NCI-H187 treated with DMSO at 0.1 percent for 48 hours (cell line): ENCODE data around the gene RNASEH2B.

ENCODE experiments used
- DNase-seq: peaks from one replicate; lab custom pipeline; 2025; lab: John Stamatoyannopoulos, UW

Gene RNASEH2B, protein sequence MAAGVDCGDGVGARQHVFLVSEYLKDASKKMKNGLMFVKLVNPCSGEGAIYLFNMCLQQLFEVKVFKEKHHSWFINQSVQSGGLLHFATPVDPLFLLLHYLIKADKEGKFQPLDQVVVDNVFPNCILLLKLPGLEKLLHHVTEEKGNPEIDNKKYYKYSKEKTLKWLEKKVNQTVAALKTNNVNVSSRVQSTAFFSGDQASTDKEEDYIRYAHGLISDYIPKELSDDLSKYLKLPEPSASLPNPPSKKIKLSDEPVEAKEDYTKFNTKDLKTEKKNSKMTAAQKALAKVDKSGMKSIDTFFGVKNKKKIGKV

DNA sequence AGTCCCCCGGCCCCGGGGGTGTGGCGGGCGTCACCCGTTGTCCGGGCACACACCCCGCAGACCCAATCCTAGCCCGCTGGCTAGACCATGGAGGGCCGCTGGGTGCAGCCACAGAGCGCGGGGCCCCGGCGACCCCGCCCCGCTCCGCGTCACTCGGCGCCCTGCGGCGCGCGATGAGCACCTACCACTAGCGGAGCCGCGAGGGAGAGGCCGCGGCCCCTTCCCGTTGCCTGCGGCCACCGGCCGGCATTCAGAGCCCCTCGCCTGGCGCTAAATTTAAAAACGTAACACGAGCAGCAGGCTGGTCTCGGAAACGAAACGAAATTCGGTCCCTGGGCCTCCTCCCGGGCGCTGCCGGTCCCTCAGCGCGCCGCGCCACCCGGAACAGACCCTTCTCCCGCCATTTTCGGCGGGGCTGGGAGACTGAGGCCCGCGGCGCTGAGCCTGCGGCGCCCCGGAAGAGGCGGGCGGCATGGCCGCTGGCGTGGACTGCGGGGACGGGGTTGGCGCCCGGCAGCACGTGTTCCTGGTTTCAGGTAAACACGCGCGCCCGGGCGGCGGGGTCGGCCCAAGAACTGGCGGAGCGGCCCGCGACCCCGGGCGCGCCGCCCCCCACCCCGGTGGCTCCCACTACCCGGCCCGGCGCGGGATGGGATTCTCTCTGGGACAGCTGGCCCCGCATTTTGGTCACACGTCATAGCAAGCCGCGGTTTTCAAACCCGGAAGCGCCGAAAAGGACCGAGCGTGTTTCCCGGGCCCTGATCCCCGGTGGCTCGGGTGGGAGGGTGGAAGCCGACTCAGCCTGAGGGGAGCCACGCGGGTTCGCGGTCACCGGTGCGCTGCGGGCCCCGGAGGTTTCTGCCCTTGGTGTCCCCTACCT is at the start of gene RNASEH2B:
RNASEH2B (plus strand) TSS at position 187 of the 880 bp plus-strand sequence; CDS start at position 473, 286 bp downstream.
- DNase-seq: no peak

DNA sequence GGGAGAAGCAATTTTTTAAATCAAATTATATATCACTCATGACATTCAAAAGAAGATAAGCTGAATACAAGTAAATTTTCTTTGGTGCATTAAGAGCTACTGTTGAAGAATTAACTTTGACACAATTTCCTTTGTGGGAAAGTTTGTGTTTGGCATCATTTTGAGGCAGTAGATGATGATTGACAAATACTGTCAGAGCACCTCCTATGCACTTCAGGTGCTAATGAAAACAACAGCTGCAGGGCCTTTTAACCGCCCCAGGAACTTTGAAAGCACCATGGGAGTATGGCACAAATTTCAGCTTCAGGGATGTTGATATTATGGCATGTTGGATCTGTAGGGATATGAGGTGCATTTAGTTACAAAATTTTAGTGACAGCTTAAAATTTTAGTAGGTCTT is 45.1 kb upstream of the RNASEH2B start:
- no peak for DNase-seq

- DNase-seq: no peak
Observed at GRCh38 chr13:50866817-50867636, 42.6 kb upstream of the RNASEH2B start.

GRCh38 chr13:50867637-50867945 is 42.0 kb upstream of the RNASEH2B start:
- DNase-seq: no peak

DNA sequence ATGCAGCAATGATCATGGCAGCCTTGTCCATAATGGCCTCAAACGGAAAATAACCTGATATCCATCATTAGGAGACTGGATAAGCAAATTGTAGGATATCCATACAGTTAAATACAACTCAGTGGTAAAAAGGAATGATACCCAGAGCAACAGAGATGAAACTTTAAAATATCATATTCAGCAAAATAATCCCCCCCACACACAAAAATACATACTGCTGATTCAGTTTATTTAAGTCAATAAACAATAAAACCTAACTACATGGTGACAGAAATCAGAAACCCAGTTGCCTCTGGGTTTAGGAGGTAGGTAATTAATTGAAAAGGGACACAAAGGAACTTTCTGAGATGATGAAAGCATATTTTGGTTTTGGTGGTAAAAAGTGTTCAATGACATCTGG is 38.2 kb upstream of the RNASEH2B start:
- no peak for DNase-seq

DNA sequence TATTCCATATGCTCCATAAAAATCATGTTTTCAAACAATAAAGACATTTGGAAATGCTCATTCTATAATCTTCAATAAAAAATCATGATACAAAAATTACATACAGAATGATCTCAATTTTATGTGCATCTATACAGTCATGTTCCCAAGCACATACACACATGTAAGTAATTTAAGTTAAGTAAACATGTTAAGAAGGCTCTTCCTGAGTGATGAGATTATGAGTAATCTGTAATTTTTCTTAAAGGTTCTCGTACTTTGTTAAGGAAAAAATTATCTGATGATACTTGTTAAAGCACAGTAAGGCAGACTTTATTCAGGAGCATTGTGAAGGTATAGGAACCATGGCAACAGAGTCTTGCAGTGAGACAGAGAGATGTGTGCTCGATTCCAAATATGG is 36.1 kb upstream of the RNASEH2B start:
- no peak for DNase-seq

DNA sequence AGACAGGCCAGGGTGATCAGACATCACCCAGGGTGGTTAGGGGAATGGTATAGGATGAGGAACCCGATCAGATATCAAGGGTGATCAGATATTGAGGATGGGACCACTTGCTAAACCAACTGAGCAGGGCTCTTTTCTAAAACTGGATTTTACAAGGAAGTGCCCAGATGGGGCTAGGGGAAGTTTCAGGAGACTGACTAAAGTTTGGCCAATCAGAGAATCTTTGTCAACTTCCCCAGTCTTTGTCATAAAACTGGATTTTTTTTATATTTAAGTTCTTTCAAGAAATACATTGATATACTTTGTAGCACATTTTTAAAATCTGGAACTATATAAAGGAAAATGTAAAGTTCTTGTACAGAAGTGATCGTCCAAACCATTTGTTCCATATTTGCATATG is 35.6 kb upstream of the RNASEH2B start:
- DNase-seq: no peak

GRCh38 chr13:50882816-50883435 is 26.7 kb upstream of the RNASEH2B start:
- no peak for DNase-seq

- no peak for DNase-seq
Observed at GRCh38 chr13:50883728-50884127, 25.9 kb upstream of the RNASEH2B start.

DNA sequence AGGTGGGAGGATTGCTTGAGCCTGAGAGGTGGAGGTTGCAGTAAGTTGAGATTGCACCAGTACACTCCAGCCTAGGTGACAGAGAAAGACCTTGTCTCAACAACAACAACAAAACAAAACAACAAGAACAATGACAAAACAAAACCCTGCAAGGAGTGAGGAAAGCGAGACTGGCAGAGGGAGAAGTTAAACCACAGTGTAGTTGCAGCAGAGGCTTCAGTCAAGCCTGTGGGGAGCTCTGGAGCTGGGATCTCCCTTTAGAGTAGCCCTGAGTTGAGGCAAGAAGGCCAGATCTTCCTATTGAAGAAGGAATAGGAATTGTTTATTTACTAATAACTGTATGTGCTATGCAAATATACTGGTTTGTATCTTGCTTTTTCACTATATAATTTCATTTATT is 25.3 kb upstream of the RNASEH2B start:
- DNase-seq: no peak

DNA sequence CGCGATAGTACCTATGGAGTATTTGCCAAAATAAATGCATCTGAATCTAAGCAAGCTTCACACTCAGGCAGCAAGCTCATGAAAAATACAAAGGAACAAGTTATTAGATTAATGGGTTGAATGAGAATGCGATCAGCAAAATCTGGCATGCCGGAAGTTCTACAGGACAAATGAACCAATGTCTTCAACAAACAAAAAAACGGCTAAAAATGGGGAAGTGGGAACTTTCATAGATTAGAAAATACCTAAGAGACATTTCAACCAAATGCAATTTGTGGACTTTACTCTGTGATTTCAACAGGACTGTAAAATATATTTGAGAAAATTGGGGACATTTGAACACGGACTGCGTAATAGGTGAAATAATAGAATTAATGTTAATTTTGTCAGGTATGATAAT is 22.4 kb upstream of the RNASEH2B start:
- DNase-seq: no peak

DNA sequence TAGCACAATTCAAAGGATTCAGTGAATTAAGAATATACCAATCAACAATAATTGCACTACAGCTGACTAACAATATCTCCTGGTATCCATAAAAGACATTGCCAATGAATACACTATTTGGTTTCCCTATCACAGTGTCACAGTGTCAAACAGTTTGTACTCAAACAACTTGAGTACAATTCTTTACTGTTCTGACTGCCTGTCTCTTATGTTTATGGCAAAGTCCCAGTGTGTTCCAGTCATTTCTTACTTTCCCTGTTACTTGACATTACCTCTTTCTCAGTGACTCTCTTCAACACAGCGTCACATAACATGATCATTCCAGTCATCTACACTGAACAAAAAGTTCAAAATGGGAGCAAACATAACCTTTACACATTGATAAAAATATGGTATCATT is 21.2 kb upstream of the RNASEH2B start:
- no peak for DNase-seq

DNA sequence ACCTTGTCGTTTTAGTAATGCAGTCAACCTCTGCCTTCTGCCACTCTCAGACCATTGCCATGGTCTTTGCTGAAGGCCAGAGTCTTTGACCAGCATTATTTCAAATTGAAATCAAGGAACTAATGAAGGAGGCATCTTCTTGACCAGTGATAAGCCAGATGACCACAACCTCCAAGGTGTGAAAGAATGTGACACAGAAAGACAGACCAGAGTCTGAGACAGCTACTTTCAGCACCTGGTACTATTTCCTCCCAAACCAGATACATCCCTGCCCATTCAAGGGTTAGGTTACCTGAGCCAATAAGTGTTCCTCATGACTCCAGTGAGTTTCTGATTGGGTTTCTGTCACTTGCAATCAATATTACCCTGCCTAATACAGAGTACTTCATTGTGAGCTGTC is 20.3 kb upstream of the RNASEH2B start:
- DNase-seq: no peak

GRCh38 chr13:50891206-50891605 is 18.4 kb upstream of the RNASEH2B start:
- DNase-seq: no peak

DNA sequence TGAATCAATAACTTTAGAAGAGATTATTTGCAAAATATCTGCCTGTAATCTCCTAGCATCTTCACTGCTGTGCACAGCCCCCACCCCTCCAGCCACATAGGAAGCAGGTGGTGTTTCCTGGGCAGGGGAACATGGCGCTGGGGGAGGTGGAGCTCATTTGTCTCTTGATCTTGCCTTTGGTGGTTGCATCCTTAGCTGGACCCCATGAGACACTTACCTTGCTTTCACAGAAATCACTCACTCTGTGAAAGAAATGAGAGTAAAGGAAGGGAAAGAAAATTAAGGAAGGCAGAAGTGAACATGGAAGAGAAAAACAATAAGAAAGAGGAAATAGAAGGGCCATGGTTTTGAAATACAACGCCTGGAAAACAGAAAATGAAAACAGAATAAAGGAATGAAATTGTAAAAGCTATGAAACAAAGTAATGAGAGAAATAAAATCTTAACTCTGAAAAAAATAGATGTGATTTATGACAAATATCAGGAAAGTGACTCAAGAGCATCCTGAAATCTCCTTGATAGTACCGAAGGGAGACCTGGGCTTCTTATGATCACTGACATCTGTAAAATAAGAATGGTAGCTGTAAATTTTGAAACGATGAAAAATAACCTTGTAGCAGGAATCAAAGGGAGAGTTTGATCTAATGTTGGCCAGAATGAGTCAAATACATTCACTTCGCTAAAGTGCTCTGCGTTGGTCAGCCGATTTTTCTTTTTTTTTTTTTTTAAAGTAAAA is 17.2 kb upstream of the RNASEH2B start:
- no peak for DNase-seq

GRCh38 chr13:50893211-50893852 is 16.3 kb upstream of the RNASEH2B start:
- no peak for DNase-seq

GRCh38 chr13:50894012-50894411 is 15.6 kb upstream of the RNASEH2B start:
- no peak for DNase-seq

DNA sequence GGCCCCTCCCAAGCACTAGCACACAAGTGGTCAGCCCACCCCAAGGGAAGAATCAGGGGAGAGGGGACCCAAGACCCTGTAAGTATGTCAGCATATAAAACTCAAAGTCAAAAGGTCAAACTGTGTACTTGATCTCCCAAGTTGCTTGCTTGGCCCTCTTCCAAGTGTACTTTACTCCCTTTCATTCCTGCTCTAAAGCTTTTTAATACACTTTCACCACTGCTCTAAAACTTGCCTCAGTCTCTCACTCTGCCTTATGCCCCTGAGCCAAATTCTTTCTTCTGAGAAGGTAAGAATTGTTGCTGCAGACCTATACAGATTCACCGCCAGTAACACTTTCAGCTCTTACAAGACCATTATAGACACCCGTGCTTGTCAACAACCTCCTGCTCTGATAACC is 15.1 kb upstream of the RNASEH2B start:
- no peak for DNase-seq

DNA sequence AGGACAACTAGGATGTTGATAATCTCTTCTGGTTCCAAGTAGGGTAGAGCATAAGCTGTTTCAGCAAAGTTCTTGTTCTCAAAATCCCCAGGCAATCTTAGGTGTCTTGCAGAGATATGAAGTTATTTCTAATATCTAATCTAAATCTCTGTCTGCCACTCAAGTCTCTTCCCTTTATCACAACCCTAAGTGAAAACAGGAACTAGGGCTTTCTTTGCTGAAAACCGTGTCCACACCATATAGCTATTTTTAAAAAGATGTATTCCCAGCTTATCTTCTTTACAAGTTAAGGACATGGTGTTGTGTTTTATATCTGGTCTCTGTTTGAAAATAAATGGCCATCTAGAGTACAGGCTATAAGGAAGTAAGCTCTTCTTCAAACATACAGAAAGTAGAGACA is 11.3 kb upstream of the RNASEH2B start:
- no peak for DNase-seq

DNA sequence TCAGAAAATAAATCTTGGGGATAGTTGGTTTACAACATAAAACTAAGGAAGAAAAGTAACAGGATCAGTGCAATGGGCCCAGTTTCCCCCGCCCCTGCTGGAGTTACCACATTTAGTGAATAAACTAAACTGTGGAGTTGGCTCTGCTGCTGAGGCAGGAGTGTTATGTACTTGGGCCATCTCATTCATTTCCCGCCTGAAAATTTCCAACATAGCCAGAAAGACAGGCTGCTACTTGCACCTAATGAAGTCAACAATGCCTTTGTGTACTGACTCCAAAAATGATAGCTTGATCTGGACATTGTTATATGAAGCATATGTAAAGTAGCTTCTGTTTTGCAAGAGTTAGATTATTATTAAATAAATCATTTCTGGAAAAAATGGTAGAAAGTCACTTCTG is 7.9 kb upstream of the RNASEH2B start:
- no peak for DNase-seq

GRCh38 chr13:50905256-50905655 is 4.3 kb upstream of the RNASEH2B start:
- DNase-seq: no peak
